GM12891 (cell line): ENCODE results near the gene FAHD1.

Experiments
- POLR2A ChIP-seq: IDR thresholded peaks from 2 replicates; pipeline ENCODE4 v1.6.1; 2011; ENCODE audit warnings: low read depth, low read length, control low read depth
- POLR2AphosphoS5 ChIP-seq: IDR thresholded peaks from 2 replicates; pipeline ENCODE4 v1.6.1; 2011; ENCODE audit warnings: low read depth, low read length, control low read depth
- TAF1 ChIP-seq: IDR thresholded peaks from 2 replicates; pipeline ENCODE4 v1.6.1; 2011; ENCODE audit warnings: low read depth, low read length, control low read depth

DNA sequence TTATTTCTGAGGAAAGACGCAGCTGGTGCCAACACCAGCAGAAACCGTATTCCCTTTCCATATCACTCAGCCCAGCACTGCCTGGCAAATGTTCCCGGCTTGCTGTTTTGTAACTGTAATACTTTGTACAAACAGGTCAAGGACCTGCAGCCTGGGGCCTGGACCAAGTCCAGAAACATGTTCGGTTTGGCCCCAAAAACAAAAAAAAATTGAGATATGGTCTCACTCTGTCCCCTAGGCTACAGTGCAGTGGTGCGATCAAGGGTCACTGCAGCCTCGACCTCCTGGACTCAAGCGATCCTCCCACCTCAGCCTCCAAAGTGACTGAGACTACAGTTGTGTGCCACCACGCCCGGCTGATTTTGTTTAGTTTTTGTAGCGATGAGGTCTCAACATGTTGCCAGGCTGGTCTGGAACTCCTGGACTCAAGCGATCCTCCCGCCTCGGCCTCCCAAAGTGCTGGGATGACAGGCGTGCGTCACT, 1.6 kb upstream of the FAHD1 start:
- TF ChIP-seq POLR2A (no peak), POLR2AphosphoS5 (no peak), TAF1 (no peak)
